ENCODE results near the gene LPIN2.

LPIN2 gene

GRCh38 chr18:2983296-2983695 lies 29.6 kb downstream of the LPIN2 start:
- no peak for DNase-seq (ENCODE audit: extremely low read depth in 1 of 2, low read depth in 1 of 2)

DNA sequence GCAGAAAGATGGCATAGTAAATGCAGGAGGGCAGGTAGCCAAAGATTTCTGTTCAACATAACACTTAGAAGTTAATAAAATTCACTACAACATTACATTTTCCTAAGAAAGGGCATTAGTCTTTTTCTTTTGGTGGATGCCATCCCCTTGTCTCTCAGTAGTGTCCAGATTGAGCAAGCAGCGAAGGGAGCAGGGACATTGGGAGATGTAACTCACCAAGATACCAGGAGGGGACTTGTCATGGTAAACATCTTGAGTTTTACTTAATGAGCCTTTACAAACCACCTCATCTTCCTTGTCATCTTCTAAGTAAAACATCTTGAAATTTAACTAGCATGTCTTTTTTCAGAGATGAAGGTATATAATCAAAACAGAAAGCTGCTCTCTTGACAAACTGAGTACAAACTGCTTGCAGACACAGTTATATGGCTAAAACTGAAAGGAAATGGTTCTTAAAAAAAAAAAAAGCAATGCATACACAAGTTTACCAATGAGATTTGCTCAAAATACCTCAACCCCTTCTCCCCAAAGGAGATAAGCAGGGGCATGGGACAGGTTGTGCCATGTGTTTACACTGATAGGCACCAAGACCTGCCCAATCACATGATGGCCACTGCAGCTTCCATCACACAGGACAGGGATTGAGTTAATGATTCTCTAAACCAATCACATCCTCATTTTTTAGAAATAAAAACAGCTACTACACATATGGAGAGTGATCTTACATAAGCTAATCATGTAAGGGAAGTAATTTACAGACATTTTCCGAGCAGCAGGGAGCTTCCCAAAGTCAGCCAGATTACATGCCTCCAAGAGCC lies 30.3 kb downstream of the LPIN2 start:
- DNase-seq (ENCODE audit: extremely low read depth in 1 of 2, low read depth in 1 of 2): no peak

GRCh38 chr18:2982022-2982421 lies 30.9 kb downstream of the LPIN2 start:
- DNase-seq (ENCODE audit: extremely low read depth in 1 of 2, low read depth in 1 of 2): no peak

- no peak for DNase-seq (ENCODE audit: extremely low read depth in 1 of 2, low read depth in 1 of 2)
Observed at GRCh38 chr18:2981212-2981728, 31.7 kb downstream of the LPIN2 start.

GRCh38 chr18:2979871-2980790 lies 32.8 kb downstream of the LPIN2 start:
- DNase-seq (ENCODE audit: extremely low read depth in 1 of 2, low read depth in 1 of 2): no peak

DNA sequence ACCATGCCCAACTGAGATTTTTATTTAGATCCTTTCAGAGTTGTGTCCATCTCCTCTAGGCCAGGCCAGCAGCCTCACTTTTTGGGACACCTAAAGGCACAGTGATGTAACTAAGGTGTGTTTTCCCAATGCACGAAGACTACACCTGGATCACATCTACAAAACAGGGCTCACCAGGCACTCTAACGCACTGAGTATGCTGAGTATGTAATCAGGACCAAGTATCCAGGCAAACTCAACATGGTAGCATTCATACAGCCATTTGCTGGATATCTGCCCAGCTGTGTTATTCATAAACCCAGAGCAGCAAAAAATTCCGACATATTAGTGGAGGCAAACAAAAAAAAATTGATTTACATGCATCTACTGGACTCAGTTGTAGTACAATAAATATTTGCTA lies 33.8 kb downstream of the LPIN2 start:
- no peak for DNase-seq (ENCODE audit: extremely low read depth in 1 of 2, low read depth in 1 of 2)

- DNase-seq (ENCODE audit: extremely low read depth in 1 of 2, low read depth in 1 of 2): peak in 1 of 2 donors; percentile 55
Observed at GRCh38 chr18:2978661-2979106, 34.3 kb downstream of the LPIN2 start.

- DNase-seq (ENCODE audit: extremely low read depth in 1 of 2, low read depth in 1 of 2): no peak
Observed at GRCh38 chr18:2978208-2978607, 34.7 kb downstream of the LPIN2 start.

GRCh38 chr18:2976218-2977132 lies 36.5 kb downstream of the LPIN2 start:
- no peak for DNase-seq (ENCODE audit: extremely low read depth in 1 of 2, low read depth in 1 of 2)

DNA sequence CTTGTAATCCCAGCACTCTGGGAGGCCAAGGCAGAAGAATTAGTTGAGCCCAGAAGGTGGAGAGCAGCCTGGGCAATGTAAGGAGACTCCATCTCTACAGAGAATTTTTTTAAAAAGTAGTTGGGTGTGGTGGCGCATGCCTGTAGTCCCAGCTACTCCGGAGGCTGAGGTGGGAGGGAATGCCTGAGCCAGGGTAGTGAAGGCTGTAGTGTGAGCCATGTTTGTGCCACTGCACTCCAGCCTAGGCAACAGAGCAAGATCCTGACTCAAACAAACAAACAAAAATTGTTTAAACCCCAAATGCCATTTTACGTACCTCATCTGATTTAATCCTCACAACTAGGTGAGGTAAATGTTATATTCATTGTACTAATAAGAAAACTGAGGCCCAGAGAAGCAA lies 38.2 kb downstream of the LPIN2 start:
- DNase-seq (ENCODE audit: extremely low read depth in 1 of 2, low read depth in 1 of 2): no peak

DNA sequence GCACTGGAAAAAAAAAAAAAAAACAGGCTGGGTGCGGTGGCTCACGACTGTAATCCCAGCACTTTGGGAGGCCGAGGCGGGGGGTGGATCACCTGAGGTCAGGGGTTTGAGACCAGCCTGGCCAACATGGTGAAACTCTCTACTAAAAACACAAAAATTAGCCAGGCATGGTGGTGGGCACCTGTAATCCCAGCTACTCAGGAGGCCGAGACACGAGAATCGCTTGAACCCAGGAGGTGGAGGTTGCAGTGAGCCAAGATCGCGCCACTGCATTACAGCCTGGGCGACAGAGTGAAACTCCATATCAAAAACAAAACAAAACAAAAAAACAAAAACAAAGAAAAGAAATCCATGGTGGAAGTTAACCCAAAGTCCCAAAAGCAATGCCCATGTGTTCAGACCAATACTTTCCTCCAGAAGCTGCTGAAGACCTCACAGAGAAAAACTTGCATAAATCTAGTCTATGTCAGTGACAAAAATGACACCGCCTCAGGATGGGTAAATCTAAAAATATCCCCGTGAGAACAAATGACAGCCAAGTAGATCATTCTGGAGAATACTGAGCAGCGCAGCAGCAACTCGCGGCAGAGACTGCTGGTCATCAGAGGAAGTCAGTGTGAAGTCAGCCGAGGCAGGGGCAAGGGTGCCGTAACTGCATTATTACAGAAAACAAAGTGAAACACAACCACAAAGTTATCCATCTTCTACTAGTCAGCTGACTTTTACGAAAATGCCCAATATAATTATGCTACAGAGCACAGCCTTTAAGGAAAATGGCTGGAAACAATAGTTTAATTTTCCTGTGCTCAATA lies 41.0 kb downstream of the LPIN2 start:
- peak in 1 of 2 donors; percentile 69 for DNase-seq (ENCODE audit: extremely low read depth in 1 of 2, low read depth in 1 of 2)

DNA sequence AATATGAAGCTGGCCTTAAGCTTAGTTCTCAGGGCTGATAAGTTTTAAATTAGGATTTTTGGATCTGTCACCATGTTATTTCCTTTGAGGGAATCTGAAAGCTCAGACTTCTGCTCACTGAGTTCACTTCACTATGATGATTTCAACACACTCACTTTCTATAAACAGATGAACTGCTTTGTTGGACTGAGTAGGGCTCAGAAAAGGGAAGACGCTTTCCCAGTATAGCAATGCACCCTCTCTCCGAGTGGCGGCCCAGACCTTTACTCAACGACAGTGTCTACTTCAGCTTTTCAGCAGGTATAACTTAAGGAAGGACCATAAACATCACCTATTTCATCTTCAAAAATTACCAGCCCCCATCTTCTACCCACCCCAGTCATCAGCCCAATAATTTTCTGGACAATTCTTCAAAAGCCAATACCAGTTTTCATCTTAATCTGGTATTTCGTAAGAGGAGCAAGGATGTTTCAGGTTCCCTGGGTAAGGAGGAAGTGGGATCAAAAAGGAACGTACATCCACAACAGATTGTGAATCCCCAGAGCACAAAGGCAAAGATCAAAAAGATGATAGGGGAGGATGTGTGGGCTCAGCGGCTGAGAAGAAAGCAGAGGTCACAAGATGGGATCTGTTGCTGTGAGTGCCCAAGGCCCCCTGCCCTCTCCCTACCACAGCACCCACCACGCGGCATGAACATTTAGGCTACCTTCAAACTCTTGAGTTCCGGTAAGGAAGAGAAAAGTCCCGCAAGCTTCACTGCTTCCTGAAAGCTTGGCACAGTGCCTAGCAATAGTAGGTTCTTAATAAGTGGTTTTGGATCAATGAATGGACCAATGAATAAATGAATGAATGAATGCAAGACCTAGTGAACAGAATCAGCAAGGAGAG lies 41.9 kb downstream of the LPIN2 start:
- no peak for DNase-seq (ENCODE audit: extremely low read depth in 1 of 2, low read depth in 1 of 2)

GRCh38 chr18:2970344-2970743 lies 42.6 kb downstream of the LPIN2 start:
- DNase-seq (ENCODE audit: extremely low read depth in 1 of 2, low read depth in 1 of 2): no peak

DNA sequence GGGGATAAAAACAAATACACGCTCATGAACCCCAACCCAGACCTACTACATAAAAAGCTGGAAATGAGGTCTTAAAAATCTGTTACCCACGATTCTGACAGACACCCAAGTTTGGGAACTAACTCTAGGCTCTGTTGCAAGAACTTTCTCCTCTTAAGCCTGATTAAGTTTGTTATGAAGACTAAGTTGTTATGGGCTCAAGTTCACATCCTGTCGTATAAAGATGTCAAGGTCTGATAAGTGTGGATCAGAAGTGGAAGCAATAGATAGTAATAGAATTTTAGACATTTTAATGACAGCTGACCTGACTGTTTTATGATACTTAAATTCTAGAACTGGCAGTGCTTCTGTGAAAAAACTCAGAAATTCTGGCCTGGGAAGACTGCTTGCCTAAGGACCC lies 43.2 kb downstream of the LPIN2 start:
- no peak for DNase-seq (ENCODE audit: extremely low read depth in 1 of 2, low read depth in 1 of 2)

DNA sequence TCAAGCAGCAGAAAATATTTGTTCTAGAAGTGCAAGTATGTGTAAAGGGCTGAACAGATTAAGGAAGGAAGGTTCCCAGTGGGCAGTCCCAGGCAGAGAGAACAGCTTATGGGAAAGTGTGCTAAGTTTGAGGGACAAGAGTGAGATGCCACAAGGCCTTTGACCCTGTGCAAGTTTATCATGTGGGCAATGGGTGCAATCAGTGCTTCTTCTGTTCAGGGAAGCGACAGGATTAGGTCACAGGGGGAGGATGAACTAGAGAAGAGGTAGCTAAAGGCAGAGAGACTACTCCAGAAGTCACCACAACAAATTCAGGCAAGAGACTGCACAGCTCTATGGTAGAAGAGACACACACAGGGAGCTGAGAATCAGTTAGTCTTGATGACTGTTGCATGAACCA lies 44.3 kb downstream of the LPIN2 start:
- no peak for DNase-seq (ENCODE audit: extremely low read depth in 1 of 2, low read depth in 1 of 2)

DNA sequence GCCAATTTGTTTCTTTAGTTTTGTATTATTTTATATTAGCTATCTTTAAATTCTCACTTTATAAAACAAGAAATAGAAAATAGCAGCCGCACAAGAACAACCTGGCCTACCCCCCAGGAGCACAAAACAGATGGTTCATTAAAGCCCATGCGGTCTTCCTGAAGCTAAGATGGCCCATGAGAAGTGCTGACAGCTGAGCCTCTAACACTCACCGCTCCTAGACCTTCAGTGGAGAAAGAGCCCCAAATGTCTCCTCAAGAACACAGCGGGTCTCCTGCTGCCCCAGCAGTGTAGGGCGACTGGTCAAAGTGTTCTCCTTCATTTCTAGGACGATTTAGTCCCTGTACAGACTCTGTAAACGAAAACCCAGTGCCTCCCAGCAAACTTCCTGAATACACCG lies 45.1 kb downstream of the LPIN2 start:
- DNase-seq (ENCODE audit: extremely low read depth in 1 of 2, low read depth in 1 of 2): no peak

DNA sequence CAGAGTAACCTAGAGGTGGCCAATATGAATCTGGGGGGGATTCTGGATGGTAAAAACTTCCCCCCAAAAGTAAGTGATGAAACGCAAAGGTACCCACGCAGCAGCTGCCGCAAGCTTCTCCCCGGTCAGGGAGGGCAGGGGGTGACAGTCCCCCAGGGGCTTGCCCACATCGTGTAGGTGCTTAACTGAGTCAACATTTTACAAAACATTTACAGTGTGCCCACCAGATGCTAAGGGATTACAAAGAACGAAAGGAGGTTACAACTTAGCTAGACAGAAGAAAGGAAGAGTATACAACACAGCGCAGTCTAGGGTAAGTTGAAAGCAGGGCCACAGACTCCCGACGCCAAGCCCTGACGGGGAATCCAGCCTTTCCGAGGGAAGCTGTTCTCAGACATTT lies 45.6 kb downstream of the LPIN2 start:
- DNase-seq (ENCODE audit: extremely low read depth in 1 of 2, low read depth in 1 of 2): no peak

DNA sequence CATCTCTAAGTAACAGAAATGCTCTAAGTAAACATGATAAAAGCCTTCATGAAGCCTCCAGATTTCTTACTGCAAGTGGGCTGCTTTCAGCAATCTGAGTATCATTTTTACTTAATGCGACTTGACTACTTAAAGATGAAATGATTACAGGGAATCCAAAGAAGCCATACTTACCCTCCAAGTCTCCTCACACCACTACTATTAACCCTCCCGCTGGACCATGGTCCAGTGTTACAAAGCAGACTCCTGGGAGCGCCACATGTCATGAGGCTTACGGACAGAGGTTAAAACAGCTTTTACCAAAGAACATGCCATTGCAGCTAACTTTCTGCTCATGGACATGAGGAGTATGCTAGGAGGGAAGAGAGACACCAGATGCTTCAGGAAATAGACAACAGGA lies 46.4 kb downstream of the LPIN2 start:
- no peak for DNase-seq (ENCODE audit: extremely low read depth in 1 of 2, low read depth in 1 of 2)

DNA sequence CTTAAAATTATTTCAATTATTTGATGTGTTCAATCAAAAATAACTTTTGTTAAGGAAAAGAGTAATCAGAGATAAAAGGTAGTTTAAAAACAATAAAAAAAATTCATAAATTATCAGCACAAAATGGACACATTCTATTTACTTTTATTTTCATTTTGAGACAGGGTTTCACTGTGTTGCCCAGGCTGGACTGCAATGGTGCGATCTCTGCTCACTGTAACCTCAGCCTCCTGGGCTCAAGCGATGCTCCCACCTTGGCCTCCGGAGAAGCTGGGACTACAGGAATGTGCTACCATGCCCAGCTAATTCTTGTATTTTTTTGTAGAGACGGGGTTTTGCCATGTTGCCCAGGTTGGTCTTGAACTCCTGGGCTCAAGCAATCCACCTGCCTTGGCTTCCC lies 47.1 kb downstream of the LPIN2 start:
- DNase-seq (ENCODE audit: extremely low read depth in 1 of 2, low read depth in 1 of 2): no peak

Measured in stimulated activated CD8-positive, alpha-beta memory T cell treated with anti-CD3 and anti-CD28 coated beads, Interleukin-7, amount 100 ng/mL, for 48 hours (primary cell).